Measurements from ENCODE around the gene RARS1.

DNA sequence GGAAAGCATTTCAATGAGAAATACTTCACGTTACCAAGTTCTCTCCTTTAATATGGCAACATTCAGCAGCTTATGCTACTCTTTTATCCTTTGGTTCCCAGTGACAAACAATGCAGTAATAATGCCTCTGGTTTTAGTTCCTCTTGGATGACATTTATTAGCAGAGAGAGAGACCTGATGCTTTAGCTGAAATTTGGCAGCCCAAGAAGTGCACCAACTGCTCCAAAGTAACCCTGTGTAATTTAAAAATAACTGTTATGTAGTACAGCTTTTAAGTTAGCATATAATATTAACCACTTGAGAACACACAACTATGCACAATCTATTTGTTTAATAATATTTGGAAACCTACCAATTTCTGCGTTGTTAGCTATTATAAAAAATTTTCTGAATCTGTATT, 71.1 kb downstream of the RARS1 start:
- TF ChIP-seq TARDBP (IDR thresholded peaks at IDR 0.05) (no peak), ARNT (IDR thresholded peaks at IDR 0.05) (no peak), FOXK2 (IDR thresholded peaks at IDR 0.05) (no peak), SUZ12 (IDR thresholded peaks at IDR 0.05) (no peak), HDGF (IDR thresholded peaks at IDR 0.05; ENCODE audit: borderline replicate concordance) (no peak), FOXM1 (IDR thresholded peaks at IDR 0.05; ENCODE audit: borderline replicate concordance) (no peak), ZNF384 (IDR thresholded peaks at IDR 0.05) (no peak), SP1 (IDR thresholded peaks at IDR 0.05) (no peak), CTBP1 (IDR thresholded peaks at IDR 0.05; ENCODE audit: borderline replicate concordance) (no peak), L3MBTL2 (conservative IDR thresholded peaks at IDR 0.05) (no peak), ELF4 (IDR thresholded peaks at IDR 0.05) (no peak), BHLHE40 (IDR thresholded peaks at IDR 0.05; ENCODE audit: borderline replicate concordance) (no peak)

Data from HEK293T (cell line).